Upper lobe of right lung (tissue), 1 donor: ENCODE measurements around the gene GRID2. TPM values are rescaled to one million over a fixed set of nuclear protein-coding genes. Genes with fewer than 3 reads are reported as not detected.

Experiments used
- ATAC-seq: fragments of 200-7000 bp; cut with Tn5 transposase; one replicate; pipeline ENCODE4 v1.9.1; 2020; ENCODE audit warnings: mild to moderate bottlenecking, moderate library complexity
- DNase-seq: peaks from one replicate; pipeline ENCODE4 v3.0.0-alpha.2; 2020
- H3K27ac ChIP-seq: fragments of 200-600 bp; one replicate; pipeline ENCODE4 v1.8.0; 2022
- H3K27me3 ChIP-seq: fragments of 200-600 bp; one replicate; pipeline ENCODE4 v1.8.0; 2022; ENCODE audit warnings: mild to moderate bottlenecking
- H3K36me3 ChIP-seq: fragments of 200-600 bp; one replicate; pipeline ENCODE4 v1.8.0; 2022
- H3K4me1 ChIP-seq: fragments of 200-600 bp; one replicate; pipeline ENCODE4 v1.8.0; 2022
- H3K4me3 ChIP-seq: fragments of 200-600 bp; one replicate; pipeline ENCODE4 v1.8.0; 2022; ENCODE audit warnings: mild to moderate bottlenecking
- H3K9me3 ChIP-seq: fragments of 200-600 bp; one replicate; pipeline ENCODE4 v1.8.0; 2022
- CTCF ChIP-seq: fragments of 200-600 bp; IDR thresholded peaks from one replicate; pipeline ENCODE4 v1.8.0; 2022; ENCODE audit warnings: antibody characterized with exemption
- intact Hi-C: fragments of 100-400 bp; cut with DNase I; formaldehyde crosslinking; loops from one replicate; pipeline ENCODE4 v1.11.0; 2022
- long read RNA-seq: library from polyadenylated mRNA; unstranded; transcript quantifications from one replicate; pipeline ENCODE4 v2.0.0, GENCODE V29; 2021
- total RNA-seq: library from RNA; stranded (reverse); fragmentation: NEBNext Ultra II Directional; extraction: Animal tissue kit (Norgen Biotek cat#: 25700); gene quantifications from one replicate; pipeline ENCODE4 v1.2.1, GENCODE V29; 2021
- donor health status: DM: no; HTN: yes; CAD: no; lungs with severe emphysema.

GRID2 gene
- not detected for total RNA-seq
- long read RNA-seq: 0 reads

GRCh38 chr4:92303621-92304027 is at the start of gene GRID2:
Gene GRID2, plus strand, starts transcription at chr4:92303966.
- Histone ChIP-seq H3K27ac (no peak within 1 kb of the TSS), H3K27me3 (peaks cover 67% of the 10 kb centered on the region), H3K4me1 (peaks cover 5% of the 10 kb centered on the region), H3K9me3 (no peaks in the 10 kb centered on the region), H3K36me3 (no peaks in the 10 kb centered on the region), H3K4me3 (no peak within 1 kb of the TSS)
- intact Hi-C loops: no loop called here
- TF ChIP-seq CTCF: no peak
- peak; percentile 61 for DNase-seq
- peak; percentile 29 for ATAC-seq

- Histone ChIP-seq H3K27me3 (no peaks in the 10 kb centered on the region), H3K27ac (no peak overlapping the region), H3K36me3 (no peaks in the 10 kb centered on the region), H3K4me1 (no peaks in the 10 kb centered on the region), H3K9me3 (no peaks in the 10 kb centered on the region), H3K4me3 (no peak overlapping the region)
- DNase-seq (no peak), ATAC-seq (no peak)
- TF ChIP-seq CTCF: no peak
- intact Hi-C loops: no loop called here
Observed at GRCh38 chr4:92253986-92254671, 49.6 kb upstream of the GRID2 start.

- H3K27ac ChIP-seq: no peak overlapping the region
- H3K4me3 ChIP-seq: no peak overlapping the region
- no peaks in the 10 kb centered on the region for H3K27me3 ChIP-seq
- TF ChIP-seq CTCF: no peak
- no peaks in the 10 kb centered on the region for H3K9me3 ChIP-seq
- H3K4me1 ChIP-seq: no peaks in the 10 kb centered on the region
- no peaks in the 10 kb centered on the region for H3K36me3 ChIP-seq
- no peak for DNase-seq
- intact Hi-C loops: no loop called here
- ATAC-seq: no peak
Observed at GRCh38 chr4:92254767-92255442, 48.9 kb upstream of the GRID2 start.

- no peaks in the 10 kb centered on the region for H3K9me3 ChIP-seq
- no peak overlapping the region for H3K4me3 ChIP-seq
- H3K36me3 ChIP-seq: no peaks in the 10 kb centered on the region
- H3K27ac ChIP-seq: no peak overlapping the region
- DNase-seq (no peak), ATAC-seq (no peak)
- no peak for TF ChIP-seq CTCF
- no peaks in the 10 kb centered on the region for H3K4me1 ChIP-seq
- H3K27me3 ChIP-seq: no peaks in the 10 kb centered on the region
- intact Hi-C loops: no loop called here
Observed at GRCh38 chr4:92255920-92256244, 47.9 kb upstream of the GRID2 start.

- Histone ChIP-seq H3K4me3 (no peak overlapping the region), H3K9me3 (no peaks in the 10 kb centered on the region), H3K27me3 (no peaks in the 10 kb centered on the region), H3K27ac (no peak overlapping the region), H3K4me1 (no peaks in the 10 kb centered on the region), H3K36me3 (no peaks in the 10 kb centered on the region)
- intact Hi-C loops: no loop called here
- ATAC-seq (no peak), DNase-seq (no peak)
- no peak for TF ChIP-seq CTCF
Observed at GRCh38 chr4:92257931-92258857, 45.6 kb upstream of the GRID2 start.
